Osteoblast (primary cell): ENCODE measurements around the gene CAMK2G. TPM values are rescaled to one million over a fixed set of nuclear protein-coding genes. Genes with fewer than 3 reads are reported as not detected.

ENCODE experiments used
- DNase-seq: peaks from one replicate; pipeline ENCODE4 v3.0.0; 2011; ENCODE audit warnings: low spot score, mixed read lengths; ENCODE audit not compliant: insufficient read length; ENCODE audit errors: missing footprints
- H2AFZ ChIP-seq: 2 replicates; pipeline ENCODE4 v1.6.0; 2011; ENCODE audit warnings: mild to moderate bottlenecking, low read length
- H3K27ac ChIP-seq: 2 replicates; pipeline ENCODE4 v1.5.1; 2011; ENCODE audit warnings: mild to moderate bottlenecking, low read depth, low read length, moderate library complexity
- H3K27me3 ChIP-seq: 2 replicates; pipeline ENCODE4 v1.6.0; 2012; ENCODE audit warnings: mild to moderate bottlenecking, control low read depth, inconsistent platforms, low read length, moderate library complexity; ENCODE audit not compliant: insufficient read depth
- H3K36me3 ChIP-seq: 2 replicates; pipeline ENCODE4 v1.5.1; 2011; ENCODE audit warnings: mild to moderate bottlenecking, low read length, control low read depth, moderate library complexity; ENCODE audit not compliant: insufficient read depth
- H3K4me1 ChIP-seq: 2 replicates; pipeline ENCODE4 v1.5.1; 2011; ENCODE audit warnings: mild to moderate bottlenecking, low read length, control low read depth, moderate library complexity; ENCODE audit not compliant: insufficient read depth
- H3K4me2 ChIP-seq: 2 replicates; pipeline ENCODE4 v1.6.0; 2011; ENCODE audit warnings: mild to moderate bottlenecking, low read length; ENCODE audit not compliant: insufficient read depth
- H3K4me3 ChIP-seq: fragments of 200-600 bp; sonication (generic); 3 replicates; pipeline ENCODE4 v1.5.1; 2012; ENCODE audit warnings: mild to moderate bottlenecking, low read length, inconsistent platforms; ENCODE audit not compliant: insufficient read depth
- H3K79me2 ChIP-seq: 2 replicates; pipeline ENCODE4 v1.6.0; 2012; ENCODE audit warnings: mild to moderate bottlenecking, low read length, control low read depth, inconsistent platforms; ENCODE audit not compliant: insufficient read depth
- H3K9me3 ChIP-seq: 2 replicates; pipeline ENCODE4 v1.5.1; 2011; ENCODE audit warnings: low read depth, low read length, control low read depth
- H4K20me1 ChIP-seq: 2 replicates; pipeline ENCODE4 v1.6.0; 2012; ENCODE audit warnings: mild to moderate bottlenecking, low read length, control low read depth; ENCODE audit not compliant: insufficient read depth
- total RNA-seq: library from RNA; depleted of rRNA; stranded (reverse); fragments of >200 nt; gene quantifications from 2 replicates; pipeline ENCODE4 v1.2.3, GENCODE V29; 2012
- TF ChIP-seq, protein P1 (sequence below): IDR thresholded peaks from 2 replicates; pipeline ENCODE4 v1.5.1; 2011; ENCODE audit warnings: mild to moderate bottlenecking, low read depth, low read length, moderate library complexity; ENCODE audit errors: extremely low read depth

The CAMK2G gene
- total RNA-seq, 1 donor = 22.4 TPM

DNA sequence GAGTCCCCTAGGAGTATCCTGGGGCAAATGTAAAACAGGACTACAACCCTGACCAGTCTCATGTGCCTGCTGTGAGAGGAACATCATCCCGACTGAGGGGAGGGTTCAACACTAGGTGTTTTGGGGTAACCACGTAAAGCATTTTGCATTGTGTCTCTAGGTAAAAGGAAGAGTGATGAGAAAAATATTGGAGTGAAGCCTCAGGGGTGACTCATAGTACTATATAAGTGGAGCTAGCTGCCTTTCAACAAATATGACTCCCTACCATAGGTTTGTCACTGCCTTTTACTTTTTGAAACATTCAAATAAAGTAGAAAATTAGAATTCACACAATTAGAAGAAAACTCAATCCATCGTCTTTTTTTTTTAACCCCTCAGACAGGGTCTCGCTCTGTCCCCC is 2.6 kb upstream of the CAMK2G start:
- TF ChIP-seq, protein P1, sequence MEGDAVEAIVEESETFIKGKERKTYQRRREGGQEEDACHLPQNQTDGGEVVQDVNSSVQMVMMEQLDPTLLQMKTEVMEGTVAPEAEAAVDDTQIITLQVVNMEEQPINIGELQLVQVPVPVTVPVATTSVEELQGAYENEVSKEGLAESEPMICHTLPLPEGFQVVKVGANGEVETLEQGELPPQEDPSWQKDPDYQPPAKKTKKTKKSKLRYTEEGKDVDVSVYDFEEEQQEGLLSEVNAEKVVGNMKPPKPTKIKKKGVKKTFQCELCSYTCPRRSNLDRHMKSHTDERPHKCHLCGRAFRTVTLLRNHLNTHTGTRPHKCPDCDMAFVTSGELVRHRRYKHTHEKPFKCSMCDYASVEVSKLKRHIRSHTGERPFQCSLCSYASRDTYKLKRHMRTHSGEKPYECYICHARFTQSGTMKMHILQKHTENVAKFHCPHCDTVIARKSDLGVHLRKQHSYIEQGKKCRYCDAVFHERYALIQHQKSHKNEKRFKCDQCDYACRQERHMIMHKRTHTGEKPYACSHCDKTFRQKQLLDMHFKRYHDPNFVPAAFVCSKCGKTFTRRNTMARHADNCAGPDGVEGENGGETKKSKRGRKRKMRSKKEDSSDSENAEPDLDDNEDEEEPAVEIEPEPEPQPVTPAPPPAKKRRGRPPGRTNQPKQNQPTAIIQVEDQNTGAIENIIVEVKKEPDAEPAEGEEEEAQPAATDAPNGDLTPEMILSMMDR = no peak
- peak; percentile 94 for DNase-seq

DNA sequence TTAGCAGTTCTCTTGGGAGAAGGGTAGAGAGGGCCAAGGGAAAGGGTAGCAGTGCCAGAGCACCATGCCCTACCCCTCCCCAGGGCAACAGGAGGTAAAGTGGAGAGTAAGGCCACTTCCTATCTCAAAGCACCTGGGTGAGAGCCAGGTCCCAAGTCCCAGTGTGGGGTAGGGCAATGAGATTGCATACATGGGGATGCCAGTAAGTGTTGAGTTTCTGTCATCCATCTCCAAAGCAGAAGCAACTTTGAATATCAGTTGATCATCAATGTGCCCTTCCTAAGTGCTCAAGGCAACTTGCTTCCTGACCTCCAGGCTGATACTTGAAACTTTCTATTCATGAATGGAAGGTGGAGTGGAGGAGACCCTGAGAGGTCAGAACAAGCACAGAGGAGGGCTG is 2.2 kb upstream of the CAMK2G start:
- TF ChIP-seq, protein P1 = no peak
- Histone ChIP-seq H3K36me3 (peaks cover 2% of the 10 kb centered on the region), H3K4me2 (no peak overlapping the region)

More for the DNA sequence above, 2.6 kb upstream of the CAMK2G start:
- Histone ChIP-seq H3K9me3 (no peaks in the 10 kb centered on the region), H4K20me1 (peaks cover 13% of the 10 kb centered on the region), H3K4me3 (no peak overlapping the region), H3K4me2 (no peak overlapping the region), H2AFZ (no peak overlapping the region), H3K4me1 (peaks cover 19% of the 10 kb centered on the region), H3K27ac (no peak overlapping the region), H3K79me2 (peaks cover 14% of the 10 kb centered on the region), H3K36me3 (no peaks in the 10 kb centered on the region), H3K27me3 (no peaks in the 10 kb centered on the region)

DNA sequence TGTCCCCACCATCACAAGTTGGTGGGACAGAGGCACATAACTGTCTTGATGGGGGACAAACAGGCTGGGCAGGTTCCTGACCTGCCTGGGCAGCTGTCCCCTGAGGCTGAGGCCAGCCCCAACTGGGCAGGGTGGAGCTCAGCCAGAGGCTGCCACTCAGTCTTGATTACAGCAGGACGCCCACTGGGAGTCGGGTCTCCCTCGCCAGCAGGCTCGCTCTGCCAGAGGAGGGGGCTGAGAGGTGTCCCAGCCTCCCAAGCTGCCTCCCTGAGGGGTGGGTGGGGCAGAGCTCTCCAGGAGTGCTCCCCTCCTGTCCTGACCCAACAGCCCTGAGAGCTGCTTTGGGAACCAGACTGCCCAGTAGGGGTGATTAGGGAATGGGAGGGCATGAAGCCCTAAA is 1.8 kb upstream of the CAMK2G start:
- H3K4me1 ChIP-seq = peaks cover 19% of the 10 kb centered on the region
- H3K4me3 ChIP-seq = no peak overlapping the region
- TF ChIP-seq, protein P1 = no peak
- peaks cover 20% of the 10 kb centered on the region for H4K20me1 ChIP-seq
- no peak overlapping the region for H3K4me2 ChIP-seq
- no peaks in the 10 kb centered on the region for H3K27me3 ChIP-seq
- peaks cover 7% of the 10 kb centered on the region for H3K36me3 ChIP-seq
- no peak overlapping the region for H2AFZ ChIP-seq
- DNase-seq = peak; percentile 23
- peaks cover 21% of the 10 kb centered on the region for H3K79me2 ChIP-seq
- H3K27ac ChIP-seq = no peak overlapping the region
- no peaks in the 10 kb centered on the region for H3K9me3 ChIP-seq

More for the DNA sequence above, 2.2 kb upstream of the CAMK2G start:
- Histone ChIP-seq H4K20me1 (peaks cover 17% of the 10 kb centered on the region), H3K27ac (no peak overlapping the region), H3K27me3 (no peaks in the 10 kb centered on the region), H3K9me3 (no peaks in the 10 kb centered on the region), H2AFZ (no peak overlapping the region), H3K4me3 (no peak overlapping the region), H3K4me1 (peaks cover 19% of the 10 kb centered on the region), H3K79me2 (peaks cover 18% of the 10 kb centered on the region)
- peak; percentile 80 for DNase-seq

DNA sequence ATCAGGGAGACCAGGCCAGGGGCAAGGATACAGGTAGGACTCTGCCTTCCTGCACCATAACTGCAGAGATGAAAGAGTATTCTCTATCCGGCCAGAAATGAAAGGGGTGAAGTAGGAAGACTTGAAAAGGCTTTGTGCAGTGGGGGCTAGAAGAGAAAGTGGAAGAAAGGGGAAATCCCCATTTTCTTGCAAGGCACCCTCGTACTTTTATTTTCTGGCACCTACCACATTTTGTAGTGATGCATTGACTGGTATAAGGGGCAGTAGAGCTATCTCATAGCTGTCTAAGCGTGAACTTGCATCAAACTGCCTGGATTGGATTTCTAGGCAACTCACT is 752 bp upstream of the CAMK2G start:
- Histone ChIP-seq H2AFZ (peak overlapping the region; percentile 69), H3K4me1 (peaks cover 19% of the 10 kb centered on the region), H3K79me2 (peaks cover 31% of the 10 kb centered on the region), H3K36me3 (peaks cover 16% of the 10 kb centered on the region), H3K27me3 (no peaks in the 10 kb centered on the region), H3K27ac (no peak overlapping the region), H3K9me3 (no peaks in the 10 kb centered on the region), H3K4me3 (peak overlapping the region; percentile 67), H4K20me1 (peaks cover 28% of the 10 kb centered on the region), H3K4me2 (peak overlapping the region; percentile 69)
- DNase-seq = no peak
- TF ChIP-seq, protein P1 = no peak
